KOPT-K1 (cell line): ENCODE measurements around the gene FAF1.

ENCODE experiments used
- H3K27ac ChIP-seq: fragments of 200-600 bp; sonication (generic); 2 replicates; pipeline ENCODE4 v1.5.1; 2016; ENCODE audit warnings: antibody characterized with exemption, mild to moderate bottlenecking, low read depth, low read length; ENCODE audit not compliant: poor library complexity, severe bottlenecking
- H3K36me3 ChIP-seq: fragments of 200-600 bp; sonication (generic); 2 replicates; pipeline ENCODE4 v1.5.1; 2017; ENCODE audit warnings: antibody characterized with exemption, mild to moderate bottlenecking, low read length, moderate library complexity; ENCODE audit not compliant: insufficient read depth
- H3K9me3 ChIP-seq: fragments of 200-600 bp; sonication (generic); 2 replicates; pipeline ENCODE4 v1.5.1; 2017; ENCODE audit warnings: antibody characterized with exemption, low read length, mild to moderate bottlenecking; ENCODE audit not compliant: insufficient read depth, poor library complexity, severe bottlenecking

FAF1 gene

GRCh38 chr1:50424045-50424883 is 535.8 kb downstream of the FAF1 start:
- H3K36me3 ChIP-seq = no peaks in the 10 kb centered on the region
- H3K27ac ChIP-seq = no peak overlapping the region
- H3K9me3 ChIP-seq = peaks cover 5% of the 10 kb centered on the region

GRCh38 chr1:50423670-50424000 is 536.4 kb downstream of the FAF1 start:
- Histone ChIP-seq H3K9me3 (peaks cover 5% of the 10 kb centered on the region), H3K36me3 (no peaks in the 10 kb centered on the region), H3K27ac (no peak overlapping the region)

GRCh38 chr1:50422946-50423669 is 537.0 kb downstream of the FAF1 start, which contains the start of gene DMRTA2:
TSS of gene DMRTA2 (minus strand) at chr1:50423443. CDS start at chr1:50421536, 1,907 bp downstream.
- Histone ChIP-seq H3K9me3 (peaks cover 5% of the 10 kb centered on the region), H3K27ac (no peak within 1 kb of the TSS), H3K36me3 (no peaks in the 10 kb centered on the region)

GRCh38 chr1:50422675-50422945 is 537.5 kb downstream of the FAF1 start:
- Histone ChIP-seq H3K9me3 (peaks cover 5% of the 10 kb centered on the region), H3K36me3 (no peaks in the 10 kb centered on the region), H3K27ac (no peak overlapping the region)

- Histone ChIP-seq H3K27ac (no peak overlapping the region), H3K9me3 (peaks cover 9% of the 10 kb centered on the region), H3K36me3 (no peaks in the 10 kb centered on the region)
Measured at GRCh38 chr1:50421768-50422674, 538.0 kb downstream of the FAF1 start.

GRCh38 chr1:50421366-50421748 is 538.7 kb downstream of the FAF1 start:
- no peaks in the 10 kb centered on the region for H3K36me3 ChIP-seq
- no peak overlapping the region for H3K27ac ChIP-seq
- peaks cover 16% of the 10 kb centered on the region for H3K9me3 ChIP-seq

- peaks cover 21% of the 10 kb centered on the region for H3K9me3 ChIP-seq
- no peaks in the 10 kb centered on the region for H3K36me3 ChIP-seq
- no peak overlapping the region for H3K27ac ChIP-seq
Measured at GRCh38 chr1:50420689-50421365, 539.2 kb downstream of the FAF1 start.

GRCh38 chr1:50419907-50420677 is 540.0 kb downstream of the FAF1 start:
- no peak overlapping the region for H3K27ac ChIP-seq
- H3K36me3 ChIP-seq = no peaks in the 10 kb centered on the region
- peaks cover 24% of the 10 kb centered on the region for H3K9me3 ChIP-seq

GRCh38 chr1:50419192-50419906 is 540.7 kb downstream of the FAF1 start:
- no peak overlapping the region for H3K27ac ChIP-seq
- peaks cover 19% of the 10 kb centered on the region for H3K9me3 ChIP-seq
- H3K36me3 ChIP-seq = no peaks in the 10 kb centered on the region

GRCh38 chr1:50418600-50419109 is 541.4 kb downstream of the FAF1 start:
- Histone ChIP-seq H3K36me3 (no peaks in the 10 kb centered on the region), H3K9me3 (peaks cover 19% of the 10 kb centered on the region)

GRCh38 chr1:50417946-50418599 is 542.0 kb downstream of the FAF1 start:
- peaks cover 20% of the 10 kb centered on the region for H3K9me3 ChIP-seq
- H3K27ac ChIP-seq = no peak overlapping the region
- no peaks in the 10 kb centered on the region for H3K36me3 ChIP-seq

More at GRCh38 chr1:50418600-50419109, 541.4 kb downstream of the FAF1 start:
- H3K27ac ChIP-seq = no peak overlapping the region

GRCh38 chr1:50417507-50417906 is 542.6 kb downstream of the FAF1 start:
- Histone ChIP-seq H3K27ac (no peak overlapping the region), H3K9me3 (peaks cover 23% of the 10 kb centered on the region), H3K36me3 (no peaks in the 10 kb centered on the region)
